Activated CD4-positive, alpha-beta memory T cell treated with anti-CD3 and anti-CD28 coated beads for 36 hours (primary cell): Measurements from ENCODE around the gene ATP6AP1. TPM values are rescaled to one million over a fixed set of nuclear protein-coding genes. Genes with fewer than 3 reads are reported as not detected.
"Not testable (repeated sequence)": the region's sequence is repeated elsewhere in the genome, so short reads cannot be mapped to it uniquely, and the experiment has no call there.

ENCODE experiments used
- CTCF ChIA-PET: fragments of 350-600 bp; sonication (Branson Sonifier 250); formaldehyde crosslinking; loops from one replicate; lab custom pipeline; 2021; ENCODE audit warnings: antibody characterized with exemption, inconsistent platforms; lab: Charles Lee
- POLR2A ChIA-PET: fragments of 350-600 bp; sonication (Branson Sonifier 250); formaldehyde crosslinking; loops from one replicate; lab custom pipeline; 2021; ENCODE audit warnings: antibody characterized with exemption; lab: Charles Lee
- DNase-seq: peaks from one replicate; pipeline ENCODE4 v3.0.0-alpha.2; 2020
- H3K27ac Mint-ChIP-seq: one replicate; pipeline ENCODE4 v1.8.0; 2021; ENCODE audit warnings: mixed read lengths
- H3K27me3 Mint-ChIP-seq: one replicate; pipeline ENCODE4 v1.8.0; 2021; ENCODE audit warnings: mixed read lengths
- H3K36me3 Mint-ChIP-seq: one replicate; pipeline ENCODE4 v1.8.0; 2021; ENCODE audit warnings: mixed read lengths
- H3K4me1 Mint-ChIP-seq: one replicate; pipeline ENCODE4 v1.8.0; 2021; ENCODE audit warnings: low read depth, mixed read lengths
- H3K4me3 Mint-ChIP-seq: one replicate; pipeline ENCODE4 v1.8.0; 2021; ENCODE audit warnings: mild to moderate bottlenecking, mixed read lengths
- H3K9me3 Mint-ChIP-seq: one replicate; pipeline ENCODE4 v1.8.0; 2021; ENCODE audit warnings: mixed read lengths
- intact Hi-C: fragments of 100-400 bp; cut with micrococcal nuclease; formaldehyde crosslinking; loops from one replicate; pipeline ENCODE4 v1.15.1; 2023
- total RNA-seq, 2 experiments: library from RNA; stranded (reverse); gene quantifications; one replicate each; pipeline ENCODE4 v1.2.3, GENCODE V29; 2021

ATP6AP1 gene
- 10 to 100 TPM; 30.8 to 31.6 TPM for total RNA-seq

DNA sequence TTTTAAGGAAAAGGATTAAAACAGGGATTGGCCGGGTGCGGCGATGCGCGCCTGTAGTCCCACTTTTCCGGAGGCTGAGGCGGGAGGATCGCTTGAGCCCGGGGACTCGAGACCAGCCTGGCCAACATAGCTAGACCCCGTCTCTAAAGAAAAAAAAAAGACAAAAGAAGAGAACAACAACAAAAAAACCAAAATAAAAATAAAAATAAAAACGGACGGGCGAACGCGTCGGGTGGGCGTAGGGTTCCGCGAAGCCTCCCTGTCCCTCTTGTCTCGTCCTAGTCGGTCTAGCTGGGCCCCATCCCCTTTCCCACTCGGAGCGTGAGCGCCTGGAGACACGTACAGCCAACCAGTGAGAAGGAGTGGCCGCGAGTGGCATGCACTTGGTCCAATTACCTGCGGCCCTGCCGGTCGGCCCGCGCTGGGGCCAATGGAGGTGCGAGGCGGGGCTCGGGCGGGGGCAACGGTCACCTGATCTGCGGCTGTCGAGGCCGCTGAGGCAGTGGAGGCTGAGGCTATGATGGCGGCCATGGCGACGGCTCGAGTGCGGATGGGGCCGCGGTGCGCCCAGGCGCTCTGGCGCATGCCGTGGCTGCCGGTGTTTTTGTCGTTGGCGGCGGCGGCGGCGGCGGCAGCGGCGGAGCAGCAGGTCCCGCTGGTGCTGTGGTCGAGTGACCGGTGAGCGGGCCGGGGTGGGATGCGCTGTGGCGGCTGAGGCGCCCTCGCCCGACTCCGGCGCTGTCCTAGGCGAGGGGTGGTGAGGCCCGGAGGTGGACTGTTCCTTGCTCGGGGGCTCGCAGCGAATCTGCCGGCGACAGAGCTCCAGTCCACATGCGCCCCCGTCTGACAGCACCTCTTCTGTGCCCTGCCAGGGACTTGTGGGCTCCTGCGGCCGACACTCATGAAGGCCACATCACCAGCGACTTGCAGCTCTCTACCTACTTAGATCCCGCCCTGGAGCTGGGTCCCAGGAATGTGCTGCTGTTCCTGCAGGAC, at the start of gene ATP6AP1:
Gene ATP6AP1 (plus strand): TSS at position 502 of the 996 bp plus-strand sequence. CDS start 16 bp downstream, at position 518.
- CTCF ChIA-PET, result interaction anchor here (0.9 to 1.9 kb wide), 4 partner anchors 17 to 99 kb away, joined by 3 to 7 read pairs (median 4); partner anchors contain the start of gene RPL10

GRCh38 chrX:154378799-154379568, 49.5 kb upstream of the ATP6AP1 start, which contains the start of gene EMD:
TSS of gene EMD (plus strand) at chrX:154379295. CDS start at chrX:154379485, 190 bp downstream.
- Mint-ChIP-seq H3K36me3 (peaks cover 8% of the 10 kb centered on the region), H3K27me3 (no peaks in the 10 kb centered on the region), H3K9me3 (no peaks in the 10 kb centered on the region), H3K4me1 (peaks cover 24% of the 10 kb centered on the region), H3K27ac (peak within 1 kb of the TSS; percentile 87), H3K4me3 (peak within 1 kb of the TSS; percentile 83)
- CTCF ChIA-PET, result interaction anchor here (0.9 kb wide), 1 partner anchor 148 kb away, joined by 3 read pairs; no protein-coding TSS in a partner anchor
- intact Hi-C loops, result loop anchor here (1.0 to 10.0 kb wide), 5 partner anchors 10 to 451 kb away; partner anchors contain the start of genes GDI1, HCFC1, MECP2 and TMEM187
- DNase-seq, result peak; percentile 97
- POLR2A ChIA-PET, result interaction anchor here (0.6 to 1.1 kb wide), 3 partner anchors 8 to 20 kb away, joined by 3 read pairs; no protein-coding TSS in a partner anchor

More for the DNA sequence above, at the start of gene ATP6AP1:
- H3K4me3 Mint-ChIP-seq, result peak within 1 kb of the TSS; percentile 77
- no peaks in the 10 kb centered on the region for H3K27me3 Mint-ChIP-seq
- no peaks in the 10 kb centered on the region for H3K9me3 Mint-ChIP-seq
- intact Hi-C loops, result no loop called here
- peak; percentile 94 for DNase-seq
- peaks cover 17% of the 10 kb centered on the region for H3K4me1 Mint-ChIP-seq
- peak within 1 kb of the TSS; percentile 69 for H3K27ac Mint-ChIP-seq
- POLR2A ChIA-PET, result interaction anchor here (0.7 to 2.1 kb wide), 5 partner anchors 7 to 27 kb away, joined by 3 to 6 read pairs (median 4); partner anchors contain the start of genes FAM50A and TAFAZZIN
- peaks cover 2% of the 10 kb centered on the region for H3K36me3 Mint-ChIP-seq

DNA sequence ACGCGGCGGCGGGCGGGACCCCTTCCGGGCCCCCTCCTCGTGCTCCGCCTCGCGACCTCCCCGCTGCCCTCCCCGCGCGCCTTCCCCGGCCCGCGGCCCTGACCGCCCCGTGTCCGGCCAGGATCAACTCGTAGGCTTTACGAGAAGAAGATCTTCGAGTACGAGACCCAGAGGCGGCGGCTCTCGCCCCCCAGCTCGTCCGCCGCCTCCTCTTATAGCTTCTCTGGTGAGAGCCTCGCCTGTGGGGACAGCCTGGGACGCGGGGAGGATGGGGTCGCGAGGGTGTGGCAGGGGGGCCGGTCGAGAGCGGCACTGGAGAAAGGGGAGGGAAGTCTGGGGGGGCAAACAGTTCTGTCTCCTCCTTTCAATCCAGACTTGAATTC, 48.9 kb upstream of the ATP6AP1 start:
- no peak for DNase-seq
- H3K4me1 Mint-ChIP-seq, result peaks cover 24% of the 10 kb centered on the region
- H3K9me3 Mint-ChIP-seq, result no peaks in the 10 kb centered on the region
- peaks cover 8% of the 10 kb centered on the region for H3K36me3 Mint-ChIP-seq
- ChIA-PET POLR2A (interaction anchor here (1.0 to 1.2 kb wide), 3 partner anchors 8 to 19 kb away, joined by 3 read pairs; no protein-coding TSS in a partner anchor), CTCF (interaction anchor here (0.9 kb wide), 1 partner anchor 147 kb away, joined by 3 read pairs; no protein-coding TSS in a partner anchor)
- peak overlapping the region; percentile 87 for H3K27ac Mint-ChIP-seq
- intact Hi-C loops, result loop anchor here (1.0 to 10.0 kb wide), 4 partner anchors 10 to 405 kb away; partner anchors contain the start of genes GDI1, HCFC1, MECP2 and TMEM187
- H3K27me3 Mint-ChIP-seq, result no peaks in the 10 kb centered on the region
- H3K4me3 Mint-ChIP-seq, result peak overlapping the region; percentile 83

DNA sequence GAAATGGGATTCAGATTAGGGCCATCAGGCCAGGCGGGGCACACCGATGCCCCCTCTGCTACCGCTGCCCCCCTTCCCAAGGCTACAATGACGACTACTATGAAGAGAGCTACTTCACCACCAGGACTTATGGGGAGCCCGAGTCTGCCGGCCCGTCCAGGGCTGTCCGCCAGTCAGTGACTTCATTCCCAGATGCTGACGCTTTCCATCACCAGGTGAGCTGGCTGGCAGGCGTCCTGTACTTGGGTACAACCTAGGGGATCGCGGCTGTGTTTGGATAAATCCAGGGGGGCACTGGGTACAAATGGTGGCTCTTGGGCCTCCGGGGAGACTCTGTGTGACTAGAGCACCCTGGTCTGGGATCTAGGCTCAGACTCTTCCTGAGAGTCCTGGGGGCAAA, 48.3 kb upstream of the ATP6AP1 start:
- ChIA-PET POLR2A (interaction anchor here (1.1 to 1.2 kb wide), 2 partner anchors 9 to 17 kb away, joined by 3 read pairs; no protein-coding TSS in a partner anchor), CTCF (no interaction called here)
- H3K36me3 Mint-ChIP-seq, result peaks cover 8% of the 10 kb centered on the region
- DNase-seq, result no peak
- peak overlapping the region; percentile 87 for H3K27ac Mint-ChIP-seq
- no peaks in the 10 kb centered on the region for H3K27me3 Mint-ChIP-seq
- intact Hi-C loops, result no loop called here
- peak overlapping the region; percentile 83 for H3K4me3 Mint-ChIP-seq
- H3K4me1 Mint-ChIP-seq, result peaks cover 22% of the 10 kb centered on the region
- H3K9me3 Mint-ChIP-seq, result no peaks in the 10 kb centered on the region

GRCh38 chrX:154380787-154381186, 47.7 kb upstream of the ATP6AP1 start:
- Mint-ChIP-seq H3K4me1 (peaks cover 20% of the 10 kb centered on the region), H3K4me3 (peak overlapping the region; percentile 83), H3K27ac (peak overlapping the region; percentile 70), H3K9me3 (no peaks in the 10 kb centered on the region), H3K27me3 (no peaks in the 10 kb centered on the region), H3K36me3 (peaks cover 8% of the 10 kb centered on the region)
- POLR2A ChIA-PET, result interaction anchor here (1.2 kb wide), 1 partner anchor 10 kb away, joined by 3 read pairs; no protein-coding TSS in a partner anchor
- intact Hi-C loops, result no loop called here
- no peak for DNase-seq
- CTCF ChIA-PET, result no interaction called here

GRCh38 chrX:154381271-154381670, 47.2 kb upstream of the ATP6AP1 start:
- intact Hi-C loops, result no loop called here
- H3K27me3 Mint-ChIP-seq, result no peaks in the 10 kb centered on the region
- H3K9me3 Mint-ChIP-seq, result no peaks in the 10 kb centered on the region
- CTCF ChIA-PET, result interaction anchor here (2.4 kb wide), 1 partner anchor 8 kb away, joined by 10 read pairs; no protein-coding TSS in a partner anchor
- no peak overlapping the region for H3K27ac Mint-ChIP-seq
- H3K4me3 Mint-ChIP-seq, result peak overlapping the region; percentile 26
- peaks cover 20% of the 10 kb centered on the region for H3K4me1 Mint-ChIP-seq
- DNase-seq, result no peak
- POLR2A ChIA-PET, result no interaction called here
- H3K36me3 Mint-ChIP-seq, result peaks cover 8% of the 10 kb centered on the region

DNA sequence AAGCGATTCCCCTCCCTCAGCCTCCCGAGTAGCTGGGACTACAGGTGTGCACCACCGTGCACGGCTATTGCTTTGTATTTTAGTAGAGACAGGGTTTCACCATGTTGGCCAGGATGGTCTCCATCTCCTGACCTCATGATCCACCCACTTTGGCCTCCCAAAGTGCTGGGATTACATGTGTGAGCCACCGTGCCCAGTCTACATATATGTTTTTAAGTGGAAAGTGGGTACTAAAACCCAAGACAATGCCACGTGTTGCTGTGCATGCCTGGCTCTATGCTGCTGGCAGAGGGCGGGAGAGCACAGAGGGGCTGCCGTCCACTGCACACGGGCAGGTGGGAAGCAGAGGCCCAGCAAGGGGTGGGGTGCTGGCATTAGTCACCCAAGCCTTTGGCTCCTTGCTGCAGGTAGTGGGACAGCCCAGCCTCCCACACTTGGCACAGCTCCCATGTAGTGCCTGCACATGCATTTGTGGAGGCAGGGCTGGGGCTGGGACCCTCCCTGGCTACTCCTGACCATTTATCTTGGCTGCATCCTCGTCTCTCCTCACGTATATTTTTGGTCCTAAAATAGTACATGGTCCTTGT, 45.9 kb upstream of the ATP6AP1 start:
- intact Hi-C loops, result no loop called here
- Mint-ChIP-seq H3K27ac (no peak overlapping the region), H3K4me3 (no peak overlapping the region), H3K9me3 (no peaks in the 10 kb centered on the region), H3K4me1 (peaks cover 15% of the 10 kb centered on the region), H3K27me3 (no peaks in the 10 kb centered on the region), H3K36me3 (peaks cover 8% of the 10 kb centered on the region)
- CTCF ChIA-PET, result interaction anchor here (2.4 kb wide), 1 partner anchor 9 kb away, joined by 10 read pairs; no protein-coding TSS in a partner anchor
- DNase-seq, result no peak
- POLR2A ChIA-PET, result interaction anchor here (1.6 kb wide), 1 partner anchor 33 kb away, joined by 4 read pairs; no protein-coding TSS in a partner anchor

- no peak for DNase-seq
- no peak overlapping the region for H3K27ac Mint-ChIP-seq
- no peaks in the 10 kb centered on the region for H3K9me3 Mint-ChIP-seq
- H3K4me1 Mint-ChIP-seq, result peaks cover 15% of the 10 kb centered on the region
- H3K4me3 Mint-ChIP-seq, result no peak overlapping the region
- CTCF ChIA-PET, result interaction anchor here (2.4 kb wide), 1 partner anchor 10 kb away, joined by 10 read pairs; no protein-coding TSS in a partner anchor
- H3K36me3 Mint-ChIP-seq, result peaks cover 8% of the 10 kb centered on the region
- POLR2A ChIA-PET, result interaction anchor here (1.0 to 1.6 kb wide), 3 partner anchors 14 to 34 kb away, joined by 3 to 4 read pairs (median 4); no protein-coding TSS in a partner anchor
- H3K27me3 Mint-ChIP-seq, result no peaks in the 10 kb centered on the region
- intact Hi-C loops, result no loop called here
Measured at GRCh38 chrX:154383359-154384283, 44.9 kb upstream of the ATP6AP1 start.

- Mint-ChIP-seq H3K4me3 (no peak overlapping the region), H3K36me3 (peaks cover 8% of the 10 kb centered on the region), H3K9me3 (no peaks in the 10 kb centered on the region), H3K27me3 (no peaks in the 10 kb centered on the region), H3K27ac (no peak overlapping the region), H3K4me1 (peaks cover 15% of the 10 kb centered on the region)
- intact Hi-C loops, result no loop called here
- no peak for DNase-seq
- ChIA-PET CTCF (no interaction called here), POLR2A (interaction anchor here (1.0 to 1.6 kb wide), 3 partner anchors 13 to 35 kb away, joined by 3 to 4 read pairs (median 4); no protein-coding TSS in a partner anchor)
Measured at GRCh38 chrX:154384284-154384892, 44.1 kb upstream of the ATP6AP1 start.

- POLR2A ChIA-PET, H3K36me3 Mint-ChIP-seq, DNase-seq, intact Hi-C loops, H3K9me3 Mint-ChIP-seq, H3K4me1 Mint-ChIP-seq, H3K27me3 Mint-ChIP-seq, H3K4me3 Mint-ChIP-seq, CTCF ChIA-PET, H3K27ac Mint-ChIP-seq: not testable (repeated sequence)
Measured at GRCh38 chrX:154388094-154388493, 40.4 kb upstream of the ATP6AP1 start.
